ENCODE measurements around the gene NPIPA8.
"Not testable (repeated sequence)": the region's sequence is repeated elsewhere in the genome, so short reads cannot be mapped to it uniquely, and the experiment has no call there.

The NPIPA8 gene

GRCh38 chr16:18276756-18277155 lies 59.8 kb downstream of the NPIPA8 start:
- DNase-seq (ENCODE audit: low read depth, low spot score) = not testable (repeated sequence)

GRCh38 chr16:18270171-18270570 lies 66.4 kb downstream of the NPIPA8 start:
- not testable (repeated sequence) for DNase-seq (ENCODE audit: low read depth, low spot score)

All from smooth muscle cell of the brain vasculature (primary cell).